GM18507 (cell line): ENCODE data around the gene OVOL3.

Experiments used
- DNase-seq: peaks from one replicate; pipeline ENCODE4 v3.0.0; 2011; ENCODE audit warnings: low read depth; ENCODE audit not compliant: insufficient read length; ENCODE audit errors: extremely low spot score
- FAIRE-seq: peaks from 2 replicates; lab custom pipeline; 2011; peaks lifted over from hg19 to GRCh38; lab: Jason Lieb, UNC

The OVOL3 gene

GRCh38 chr19:36152352-36153091 is 41.6 kb downstream of the OVOL3 start, which contains the start of gene COX7A1:
COX7A1 (minus strand) TSS chr19:36152447; CDS start chr19:36152407, 40 bp downstream.
- no peak for DNase-seq
- no peak for FAIRE-seq

GRCh38 chr19:36153126-36153525 is 42.2 kb downstream of the OVOL3 start:
- no peak for FAIRE-seq
- DNase-seq: no peak

GRCh38 chr19:36160821-36161596 is 50.1 kb downstream of the OVOL3 start:
- DNase-seq (no peak), FAIRE-seq (no peak)
